GM21825 (cell line): ENCODE data around the gene ANTXR1.

ENCODE experiments used
- ATAC-seq: cut with Tn5 transposase; IDR thresholded peaks from one replicate; pipeline ENCODE4 v1.9.1; 2021; ENCODE audit warnings: mild to moderate bottlenecking, moderate library complexity; ENCODE audit not compliant: unreplicated experiment

Gene ANTXR1

GRCh38 chr2:69131452-69131851 is 118.5 kb downstream of the ANTXR1 start:
- ATAC-seq: no peak

GRCh38 chr2:69131983-69132675 is 119.2 kb downstream of the ANTXR1 start:
- ATAC-seq: no peak

GRCh38 chr2:69132960-69133590 is 120.1 kb downstream of the ANTXR1 start:
- no peak for ATAC-seq

- no peak for ATAC-seq
Observed at GRCh38 chr2:69133898-69134297, 120.9 kb downstream of the ANTXR1 start.

GRCh38 chr2:69134306-69134945 is 121.4 kb downstream of the ANTXR1 start:
- no peak for ATAC-seq

- no peak for ATAC-seq
Observed at GRCh38 chr2:69138247-69138772, 125.3 kb downstream of the ANTXR1 start.

- ATAC-seq: no peak
Observed at GRCh38 chr2:69138793-69139459, 125.9 kb downstream of the ANTXR1 start.

- ATAC-seq: no peak
Observed at GRCh38 chr2:69139778-69140670, 127.0 kb downstream of the ANTXR1 start.

- no peak for ATAC-seq
Observed at GRCh38 chr2:69141061-69141460, 128.1 kb downstream of the ANTXR1 start.

- ATAC-seq: no peak
Observed at GRCh38 chr2:69143748-69144360, 130.9 kb downstream of the ANTXR1 start.

GRCh38 chr2:69145204-69145603 is 132.2 kb downstream of the ANTXR1 start:
- no peak for ATAC-seq

GRCh38 chr2:69147841-69148533 is 135.0 kb downstream of the ANTXR1 start:
- no peak for ATAC-seq

GRCh38 chr2:69149631-69150215 is 136.7 kb downstream of the ANTXR1 start:
- ATAC-seq: no peak

GRCh38 chr2:69151931-69152330 is 139.0 kb downstream of the ANTXR1 start:
- no peak for ATAC-seq

GRCh38 chr2:69152847-69153583 is 140.0 kb downstream of the ANTXR1 start:
- no peak for ATAC-seq

- ATAC-seq: no peak
Observed at GRCh38 chr2:69154106-69154505, 141.1 kb downstream of the ANTXR1 start.

- no peak for ATAC-seq
Observed at GRCh38 chr2:69156624-69157023, 143.6 kb downstream of the ANTXR1 start.

GRCh38 chr2:69157441-69157840 is 144.5 kb downstream of the ANTXR1 start:
- ATAC-seq: no peak
